HFFc6 (cell line): ENCODE measurements around the gene RIPPLY3. TPM values are rescaled to one million over a fixed set of nuclear protein-coding genes. Genes with fewer than 3 reads are reported as not detected.
A peak's percentile ranks its signal among the peaks of the same experiment; 100 is the strongest.

Experiments used
- DNase-seq: peaks from one replicate; pipeline ENCODE4 v3.0.0-alpha.2; 2018
- H3K27ac Mint-ChIP-seq: 2 replicates; pipeline ENCODE4 v1.8.0; 2020; ENCODE audit warnings: mild to moderate bottlenecking, mixed read lengths
- H3K27me3 Mint-ChIP-seq: 2 replicates; pipeline ENCODE4 v1.8.0; 2021; ENCODE audit warnings: mild to moderate bottlenecking, moderate library complexity, mixed read lengths; ENCODE audit not compliant: insufficient read depth
- H3K36me3 Mint-ChIP-seq: 2 replicates; pipeline ENCODE4 v1.8.0; 2021; ENCODE audit warnings: low read depth, mixed read lengths
- H3K4me1 Mint-ChIP-seq: 2 replicates; pipeline ENCODE4 v1.8.0; 2020; ENCODE audit warnings: low read depth, mixed read lengths
- H3K4me3 Mint-ChIP-seq: 2 replicates; pipeline ENCODE4 v1.8.0; 2020; ENCODE audit warnings: mild to moderate bottlenecking, moderate library complexity, mixed read lengths
- H3K9me3 Mint-ChIP-seq: 2 replicates; pipeline ENCODE4 v1.8.0; 2020; ENCODE audit warnings: mild to moderate bottlenecking, mixed read lengths
- total RNA-seq, 6 experiments: library from RNA; stranded (reverse); fragmentation: NEBNext Ultra II Directional; extraction: Animal tissue kit (Norgen Biotek cat#: 25700); gene quantifications; 2 replicates in 1 of 6; 3 replicates in 5 of 6; pipeline ENCODE4 v1.2.3, GENCODE V29; 2021
- TF ChIP-seq, protein P1 (sequence below): fragments of 200-600 bp; sonication (generic); IDR thresholded peaks from 2 replicates; pipeline ENCODE4 v1.5.0; 2021; ENCODE audit warnings: antibody characterized with exemption, mild to moderate bottlenecking

The RIPPLY3 gene
- total RNA-seq, 6 experiments from 2014 or later = not detected

DNA sequence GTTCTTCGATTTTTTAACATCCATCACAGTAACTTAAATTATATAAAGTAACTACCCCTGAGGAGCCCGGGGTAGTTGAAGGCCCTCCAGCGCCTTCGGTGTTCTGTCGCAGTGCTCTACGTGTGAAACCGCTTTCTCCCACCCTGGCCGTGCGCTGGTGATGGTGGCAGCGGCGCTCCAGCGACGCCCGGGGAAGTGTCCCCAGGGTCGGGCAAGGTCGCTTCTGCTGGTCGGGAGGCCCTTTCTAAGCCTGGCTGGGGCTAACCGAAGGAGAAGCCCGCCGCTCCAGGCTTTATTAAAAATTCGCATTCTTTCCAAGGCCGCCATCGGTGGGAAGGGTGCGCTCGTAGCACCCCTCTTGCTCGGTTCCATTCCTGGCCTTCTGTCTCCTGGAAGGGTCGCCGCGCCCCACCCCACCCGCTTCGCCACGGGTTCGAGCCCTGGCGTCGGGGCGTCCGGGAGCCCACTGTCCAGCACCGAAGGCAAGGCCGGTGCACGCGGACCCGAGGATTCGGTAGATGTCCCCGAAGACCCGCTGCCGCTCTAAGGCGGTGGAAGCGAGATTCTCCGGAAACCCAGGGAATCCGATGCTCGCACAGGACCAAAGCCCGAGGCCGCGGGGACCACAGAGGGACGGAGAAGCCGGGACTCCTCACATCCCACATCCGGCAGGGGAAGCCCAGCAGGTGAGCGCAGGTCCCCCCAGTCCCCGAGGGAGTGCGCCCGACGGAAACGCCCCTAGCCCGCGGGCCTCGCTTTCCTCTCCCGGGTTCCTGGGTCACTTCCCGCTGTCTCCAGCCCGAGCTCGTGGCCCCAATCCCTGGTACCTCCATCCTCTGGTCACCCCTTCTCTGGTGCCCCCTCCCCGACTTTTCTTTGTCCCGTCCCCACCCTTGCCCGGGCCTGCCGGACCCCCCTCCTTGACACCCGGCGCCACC, 685 bp upstream of the RIPPLY3 start:
- Mint-ChIP-seq H3K27me3 (peaks cover 3% of the 10 kb centered on the region), H3K27ac (no peak overlapping the region), H3K4me1 (peaks cover 13% of the 10 kb centered on the region), H3K4me3 (0 out of 2 replicates have a peak overlapping the region, but pooled peaks have one; percentile 7), H3K36me3 (no peaks in the 10 kb centered on the region), H3K9me3 (no peaks in the 10 kb centered on the region)
- TF ChIP-seq, protein P1, sequence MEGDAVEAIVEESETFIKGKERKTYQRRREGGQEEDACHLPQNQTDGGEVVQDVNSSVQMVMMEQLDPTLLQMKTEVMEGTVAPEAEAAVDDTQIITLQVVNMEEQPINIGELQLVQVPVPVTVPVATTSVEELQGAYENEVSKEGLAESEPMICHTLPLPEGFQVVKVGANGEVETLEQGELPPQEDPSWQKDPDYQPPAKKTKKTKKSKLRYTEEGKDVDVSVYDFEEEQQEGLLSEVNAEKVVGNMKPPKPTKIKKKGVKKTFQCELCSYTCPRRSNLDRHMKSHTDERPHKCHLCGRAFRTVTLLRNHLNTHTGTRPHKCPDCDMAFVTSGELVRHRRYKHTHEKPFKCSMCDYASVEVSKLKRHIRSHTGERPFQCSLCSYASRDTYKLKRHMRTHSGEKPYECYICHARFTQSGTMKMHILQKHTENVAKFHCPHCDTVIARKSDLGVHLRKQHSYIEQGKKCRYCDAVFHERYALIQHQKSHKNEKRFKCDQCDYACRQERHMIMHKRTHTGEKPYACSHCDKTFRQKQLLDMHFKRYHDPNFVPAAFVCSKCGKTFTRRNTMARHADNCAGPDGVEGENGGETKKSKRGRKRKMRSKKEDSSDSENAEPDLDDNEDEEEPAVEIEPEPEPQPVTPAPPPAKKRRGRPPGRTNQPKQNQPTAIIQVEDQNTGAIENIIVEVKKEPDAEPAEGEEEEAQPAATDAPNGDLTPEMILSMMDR = no peak
- DNase-seq = no peak

DNA sequence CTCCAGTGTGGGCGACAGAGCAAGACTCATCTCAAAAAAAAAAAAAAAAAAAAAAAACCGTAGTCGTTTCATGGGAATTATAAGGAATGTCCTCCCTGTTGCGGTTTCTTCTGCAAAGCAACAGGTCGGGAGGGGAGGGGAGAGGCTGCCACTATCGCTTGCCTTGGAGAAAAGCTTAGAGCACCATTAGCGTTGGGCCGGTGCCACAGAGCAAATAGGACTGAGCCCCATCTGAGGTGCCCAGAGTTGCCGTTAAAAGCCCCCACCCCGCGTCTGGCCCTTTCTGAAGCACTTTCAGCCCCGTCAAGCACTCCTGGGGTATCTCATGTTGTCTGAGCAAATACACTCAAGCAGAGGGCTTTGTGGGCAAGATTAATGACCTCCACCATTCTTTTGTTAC, 2.2 kb downstream of the RIPPLY3 start:
- Mint-ChIP-seq H3K27me3 (peaks cover 4% of the 10 kb centered on the region), H3K4me3 (no peak overlapping the region), H3K4me1 (peaks cover 4% of the 10 kb centered on the region; the same call in 1 of the 2 replicates), H3K27ac (no peak overlapping the region), H3K9me3 (no peaks in the 10 kb centered on the region), H3K36me3 (no peaks in the 10 kb centered on the region)
- DNase-seq = no peak
- TF ChIP-seq, protein P1 = no peak

DNA sequence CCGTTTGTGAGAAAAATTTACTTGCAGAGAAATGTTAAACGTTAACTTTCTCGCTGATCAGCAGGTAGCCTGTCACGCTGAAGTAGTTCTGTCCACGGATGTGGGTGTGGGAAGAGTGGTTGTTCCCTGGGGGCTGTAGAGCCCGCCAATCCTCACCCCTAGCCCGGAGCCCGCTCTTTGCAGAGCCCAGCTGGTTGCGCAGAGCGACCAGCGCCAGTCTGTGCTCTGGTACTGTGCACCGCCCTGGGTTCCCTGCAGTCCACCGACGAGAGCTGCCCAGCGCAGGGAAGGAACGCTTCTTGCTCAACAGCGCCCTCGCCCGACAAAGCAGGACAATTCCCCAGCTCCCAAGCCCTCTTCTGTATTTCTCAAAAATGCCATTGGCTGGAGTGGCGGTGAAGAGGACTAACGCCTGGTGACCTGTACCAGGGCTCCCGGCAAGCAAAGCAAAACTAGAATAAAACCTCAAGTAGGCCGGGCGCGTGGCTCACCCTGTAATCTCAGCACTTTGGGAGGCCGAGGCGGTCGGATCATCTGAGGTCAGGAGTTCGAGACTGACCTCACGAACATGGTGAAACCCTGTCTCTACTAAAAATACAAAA, 3.3 kb downstream of the RIPPLY3 start:
- peaks cover 5% of the 10 kb centered on the region for H3K27me3 Mint-ChIP-seq
- H3K36me3 Mint-ChIP-seq = no peaks in the 10 kb centered on the region
- H3K9me3 Mint-ChIP-seq = no peaks in the 10 kb centered on the region
- TF ChIP-seq, protein P1 = peak; percentile 85
- H3K4me1 Mint-ChIP-seq = peaks cover 4% of the 10 kb centered on the region; the same call in 1 of the 2 replicates
- DNase-seq = peak; percentile 52
- no peak overlapping the region for H3K27ac Mint-ChIP-seq
- peak overlapping the region; percentile 80; the same call in 1 of the 2 replicates for H3K4me3 Mint-ChIP-seq

DNA sequence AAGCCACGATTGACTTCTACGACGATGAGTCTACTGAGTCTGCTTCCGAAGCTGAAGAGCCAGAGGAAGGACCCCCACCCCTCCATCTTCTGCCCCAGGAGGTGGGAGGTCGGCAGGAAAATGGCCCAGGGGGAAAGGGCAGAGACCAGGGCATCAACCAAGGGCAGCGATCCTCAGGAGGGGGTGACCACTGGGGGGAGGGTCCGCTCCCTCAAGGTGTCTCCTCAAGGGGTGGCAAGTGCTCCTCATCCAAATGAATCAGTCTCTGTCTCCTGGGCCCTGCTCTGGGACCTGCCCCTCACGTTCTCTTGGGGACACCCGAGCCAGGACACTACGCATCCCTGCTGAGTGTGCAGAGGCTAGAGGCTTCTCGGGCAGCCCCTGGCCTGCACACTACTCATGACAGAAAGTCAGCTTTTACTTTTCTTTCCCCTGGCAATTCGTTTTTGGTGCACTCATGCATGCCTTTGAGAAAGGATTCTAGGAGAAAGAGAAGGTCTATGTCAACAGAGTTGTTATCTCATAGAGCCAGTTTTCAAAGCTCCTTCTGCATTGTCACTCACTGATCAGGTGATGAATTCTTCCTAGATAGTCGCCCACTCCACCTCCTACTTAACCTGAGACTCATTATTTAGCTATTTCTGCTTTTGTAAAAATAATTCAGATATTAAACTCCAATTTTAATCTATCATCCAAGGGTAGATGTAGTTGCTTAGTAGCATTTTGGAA, 11.6 kb downstream of the RIPPLY3 start:
- Mint-ChIP-seq H3K27ac (no peak overlapping the region), H3K27me3 (peaks cover 2% of the 10 kb centered on the region), H3K4me3 (no peak overlapping the region), H3K36me3 (no peaks in the 10 kb centered on the region), H3K4me1 (no peaks in the 10 kb centered on the region), H3K9me3 (no peaks in the 10 kb centered on the region)
- no peak for DNase-seq
- TF ChIP-seq, protein P1 = no peak

DNA sequence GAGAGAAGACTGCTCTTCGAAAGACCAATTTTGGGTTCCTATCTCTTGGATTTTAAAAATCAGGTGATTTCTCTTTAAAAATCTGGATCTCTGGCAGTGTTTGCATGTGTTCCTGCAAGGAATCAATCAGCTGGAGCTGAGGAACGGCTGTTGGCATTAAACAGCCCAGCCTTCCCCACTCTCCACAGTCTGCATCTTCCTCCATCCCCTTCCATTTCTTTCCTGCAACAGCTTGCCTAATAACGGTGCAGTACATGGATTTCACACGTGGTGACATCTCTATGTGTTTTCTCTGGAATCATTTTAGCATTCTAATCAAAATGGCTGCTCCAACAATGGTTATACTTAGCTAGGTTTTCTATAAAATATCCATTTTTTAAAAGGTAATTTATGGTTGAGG, 20.0 kb downstream of the RIPPLY3 start:
- Mint-ChIP-seq H3K27me3 (peaks cover 12% of the 10 kb centered on the region), H3K4me1 (0 out of 2 replicates have a peak, but pooled peaks cover 4% of the 10 kb centered on the region), H3K9me3 (no peaks in the 10 kb centered on the region), H3K4me3 (no peak overlapping the region), H3K27ac (no peak overlapping the region), H3K36me3 (no peaks in the 10 kb centered on the region)
- no peak for DNase-seq
- TF ChIP-seq, protein P1 = no peak
